Tibial nerve (tissue), 4 donors: Measurements from ENCODE around the gene B4GALT3. TPM values are rescaled to one million over a fixed set of nuclear protein-coding genes. Genes with fewer than 3 reads are reported as not detected.
A peak's percentile ranks its signal among the peaks of the same experiment; 100 is the strongest.

Source experiments
- DNase-seq, 2 donors: peaks; one replicate each; pipeline ENCODE4 v3.0.0-alpha.2; 2019; ENCODE audit warnings: low spot score in 2 of 2
- H3K27ac ChIP-seq, 4 donors: fragments of 200-600 bp; sonication (generic) in 3 of 4; one replicate each; pipeline ENCODE4 v1.5.1; 2017 to 2019; ENCODE audit warnings: mild to moderate bottlenecking in 1 of 4
- H3K27me3 ChIP-seq, 2 donors: fragments of 200-600 bp; sonication (generic) in 1 of 2; one replicate each; pipeline versions ENCODE4 v1.5.1 to v1.6.0; 2017 to 2019
- H3K36me3 ChIP-seq, 3 donors: fragments of 200-600 bp; sonication (generic); one replicate each; pipeline ENCODE4 v1.5.1; 2018 to 2019
- H3K4me1 ChIP-seq, 4 donors: fragments of 200-600 bp; sonication (generic) in 3 of 4; one replicate each; pipeline ENCODE4 v1.5.1; 2017 to 2019
- H3K4me3 ChIP-seq, 4 donors: fragments of 200-600 bp; sonication (generic) in 3 of 4; one replicate each; pipeline ENCODE4 v1.5.1; 2017 to 2019; ENCODE audit warnings: mild to moderate bottlenecking in 1 of 4, moderate library complexity in 1 of 4
- H3K9me3 ChIP-seq, 4 donors: fragments of 200-600 bp; sonication (generic) in 3 of 4; one replicate each; pipeline ENCODE4 v1.5.1; 2017 to 2019
- EP300 ChIP-seq, 2 donors: sonication (generic); formaldehyde crosslinking; IDR thresholded peaks; one replicate each; pipeline ENCODE4 v1.6.1; 2017; ENCODE audit warnings: antibody characterized with exemption in 2 of 2, mild to moderate bottlenecking in 1 of 2
- POLR2A ChIP-seq, 2 donors: fragments of 450-650 bp; IDR thresholded peaks; one replicate each; pipeline ENCODE4 v1.6.1; 2017; ENCODE audit warnings: antibody characterized with exemption in 2 of 2, mild to moderate bottlenecking in 2 of 2, moderate library complexity in 2 of 2
- WGBS, 2 donors: methylation state at CpG; one replicate each; pipeline ENCODE4 v1.1.5; 2018; 5-methylcytosine and 5-hydroxymethylcytosine counted together
- total RNA-seq, 4 donors: library from RNA; depleted of rRNA; stranded (reverse); fragments of >200 nt; gene quantifications; one replicate each; pipeline ENCODE4 v1.1.0, GENCODE V29; 2016
- TF ChIP-seq, protein P1 (sequence below), 5 experiments: fragments of 200-600 bp in 3 of 5; fragments of 450-650 bp in 2 of 5; sonication (generic) in 3 of 5; IDR thresholded peaks; one replicate each; pipeline ENCODE4 v1.5.1; 2016 to 2019; ENCODE audit warnings: antibody characterized with exemption in 5 of 5, mild to moderate bottlenecking in 3 of 5, moderate library complexity in 2 of 5

Gene B4GALT3
- total RNA-seq, 4 donors from 2014 or later, result 18.8 to 41.4 (median 24.3) TPM

DNA sequence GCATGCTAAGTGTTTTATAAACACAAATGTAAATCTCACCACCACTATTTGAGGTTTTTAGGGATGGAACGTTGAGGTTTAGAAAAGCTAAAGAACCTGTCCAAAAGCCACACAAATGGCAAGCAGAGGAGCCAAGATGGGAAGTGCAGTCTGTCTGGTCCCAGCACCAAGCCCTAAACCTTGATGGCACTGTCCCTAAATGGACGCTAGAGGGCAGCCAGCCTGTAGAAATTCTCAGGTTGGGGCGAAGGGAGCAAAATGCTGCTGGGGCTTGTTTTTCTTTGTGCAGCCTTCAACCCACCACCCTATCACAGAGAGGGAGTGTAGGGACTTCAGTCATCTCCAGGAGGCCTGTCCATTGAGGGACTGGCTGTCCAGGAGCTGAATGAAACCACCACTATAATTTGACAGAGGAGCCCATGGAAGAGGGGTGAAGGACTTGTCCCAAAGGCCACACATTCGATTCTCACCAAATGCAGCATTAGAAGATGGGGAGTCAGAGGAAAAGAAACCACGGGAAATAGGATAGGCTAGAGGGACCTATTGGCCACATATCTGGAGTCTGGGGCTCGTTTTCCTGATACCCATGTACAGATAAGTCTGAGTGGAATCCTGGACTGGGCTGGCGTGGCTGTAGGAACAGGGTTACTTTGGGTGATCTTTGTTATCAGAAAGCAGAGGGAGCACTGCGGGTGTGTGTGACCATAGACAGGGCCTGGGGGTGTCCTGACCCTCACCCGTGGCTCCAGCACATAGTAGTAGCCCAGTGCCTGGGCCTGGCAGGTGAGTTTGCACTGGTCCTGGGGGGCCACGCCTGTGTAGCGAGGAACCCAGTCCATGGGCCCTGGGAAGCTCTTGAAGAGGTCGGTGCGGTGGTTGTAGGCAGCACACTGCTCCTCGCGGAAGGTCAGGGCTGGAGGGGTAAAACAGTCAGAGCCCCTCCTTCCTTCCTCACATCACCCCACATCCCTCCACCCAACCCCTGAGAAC lies 15.5 kb upstream of the B4GALT3 start:
- TF ChIP-seq, protein P1, sequence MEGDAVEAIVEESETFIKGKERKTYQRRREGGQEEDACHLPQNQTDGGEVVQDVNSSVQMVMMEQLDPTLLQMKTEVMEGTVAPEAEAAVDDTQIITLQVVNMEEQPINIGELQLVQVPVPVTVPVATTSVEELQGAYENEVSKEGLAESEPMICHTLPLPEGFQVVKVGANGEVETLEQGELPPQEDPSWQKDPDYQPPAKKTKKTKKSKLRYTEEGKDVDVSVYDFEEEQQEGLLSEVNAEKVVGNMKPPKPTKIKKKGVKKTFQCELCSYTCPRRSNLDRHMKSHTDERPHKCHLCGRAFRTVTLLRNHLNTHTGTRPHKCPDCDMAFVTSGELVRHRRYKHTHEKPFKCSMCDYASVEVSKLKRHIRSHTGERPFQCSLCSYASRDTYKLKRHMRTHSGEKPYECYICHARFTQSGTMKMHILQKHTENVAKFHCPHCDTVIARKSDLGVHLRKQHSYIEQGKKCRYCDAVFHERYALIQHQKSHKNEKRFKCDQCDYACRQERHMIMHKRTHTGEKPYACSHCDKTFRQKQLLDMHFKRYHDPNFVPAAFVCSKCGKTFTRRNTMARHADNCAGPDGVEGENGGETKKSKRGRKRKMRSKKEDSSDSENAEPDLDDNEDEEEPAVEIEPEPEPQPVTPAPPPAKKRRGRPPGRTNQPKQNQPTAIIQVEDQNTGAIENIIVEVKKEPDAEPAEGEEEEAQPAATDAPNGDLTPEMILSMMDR (IDR thresholded peaks at IDR 0.05), result peak; percentile 78 to 90 (median 84)
- TF ChIP-seq EP300 (IDR thresholded peaks at IDR 0.05) (peak in 1 of 2 donors; percentile 33), POLR2A (IDR thresholded peaks at IDR 0.05) (no peak)
- WGBS, 2 donors, result 45 to 48% methylated on average over 13 to 14 of the region's 15 CpGs
- peak overlapping the region in 3 of 4 donors; percentile 62 to 98 (median 97) for H3K27ac ChIP-seq
- peak in 1 of 2 donors; percentile 71 for DNase-seq
- H3K4me3 ChIP-seq, result no peak overlapping the region
- peaks cover 0 to 17% (median 0%) of the 10 kb centered on the region in 3 donors for H3K36me3 ChIP-seq
- no peaks in the 10 kb centered on the region for H3K27me3 ChIP-seq
- no peaks in the 10 kb centered on the region for H3K9me3 ChIP-seq
- H3K4me1 ChIP-seq, result peaks cover 5 to 63% (median 36%) of the 10 kb centered on the region in 4 donors

GRCh38 chr1:161191971-161192370 lies 14.7 kb upstream of the B4GALT3 start:
- WGBS, 2 donors, result 74 to 80% methylated on average over 8 of the region's 8 CpGs
- no peak for DNase-seq
- no peak overlapping the region for H3K4me3 ChIP-seq
- no peaks in the 10 kb centered on the region for H3K27me3 ChIP-seq
- H3K9me3 ChIP-seq, result no peaks in the 10 kb centered on the region
- H3K4me1 ChIP-seq, result peaks cover 4 to 55% (median 35%) of the 10 kb centered on the region in 4 donors
- H3K36me3 ChIP-seq, result peaks cover 0 to 17% (median 0%) of the 10 kb centered on the region in 3 donors
- TF ChIP-seq POLR2A (IDR thresholded peaks at IDR 0.05) (no peak), EP300 (IDR thresholded peaks at IDR 0.05) (no peak)
- TF ChIP-seq, protein P1 (IDR thresholded peaks at IDR 0.05), result no peak
- no peak overlapping the region for H3K27ac ChIP-seq

DNA sequence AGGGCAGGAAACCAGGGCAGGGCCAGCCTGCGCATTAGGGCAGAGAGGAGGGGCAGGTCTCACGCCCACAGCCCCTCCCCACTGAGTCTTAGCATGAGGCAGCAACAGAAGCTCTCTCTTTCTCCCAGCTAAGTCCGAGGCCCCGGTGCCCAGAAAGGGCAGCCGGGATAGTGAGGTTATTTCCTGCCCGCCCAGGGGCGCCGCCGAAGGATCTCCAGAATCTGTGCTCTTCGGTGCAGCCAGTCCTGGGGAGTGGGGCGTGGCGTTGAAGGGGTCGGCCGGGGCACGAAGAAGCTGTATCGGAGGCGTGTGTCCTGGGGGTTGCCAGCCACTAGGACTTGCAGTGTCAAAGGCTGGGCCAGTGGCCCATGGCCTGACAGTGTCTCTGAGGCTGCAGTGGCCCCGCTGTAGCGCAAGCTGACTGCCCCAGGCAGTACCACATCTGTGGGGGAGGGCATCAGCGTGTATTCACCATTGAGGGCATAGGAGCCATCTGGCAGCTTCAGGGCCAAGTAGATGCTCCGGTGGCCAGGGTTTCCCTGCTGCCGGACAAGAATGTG lies 13.7 kb upstream of the B4GALT3 start:
- no peak for DNase-seq
- 42 to 55% methylated on average over 20 to 21 of the region's 22 CpGs for WGBS, 2 donors
- no peaks in the 10 kb centered on the region for H3K9me3 ChIP-seq
- no peaks in the 10 kb centered on the region for H3K27me3 ChIP-seq
- TF ChIP-seq, protein P1 (IDR thresholded peaks at IDR 0.05), result no peak
- no peak for TF ChIP-seq POLR2A (IDR thresholded peaks at IDR 0.05)
- H3K27ac ChIP-seq, result peak overlapping the region in 2 of 4 donors; percentile 8 to 28
- H3K4me1 ChIP-seq, result peaks cover 0 to 46% (median 30%) of the 10 kb centered on the region in 4 donors
- peaks cover 0 to 17% (median 0%) of the 10 kb centered on the region in 3 donors for H3K36me3 ChIP-seq
- no peak overlapping the region for H3K4me3 ChIP-seq

GRCh38 chr1:161189036-161189435 lies 11.7 kb upstream of the B4GALT3 start:
- no peaks in the 10 kb centered on the region for H3K27me3 ChIP-seq
- H3K36me3 ChIP-seq, result peaks cover 0 to 17% (median 0%) of the 10 kb centered on the region in 3 donors
- no peaks in the 10 kb centered on the region for H3K9me3 ChIP-seq
- no peak for DNase-seq
- 78 to 83% methylated on average over 5 of the region's 5 CpGs for WGBS, 2 donors
- peak overlapping the region in 1 of 4 donors; percentile 26 for H3K27ac ChIP-seq
- TF ChIP-seq POLR2A (IDR thresholded peaks at IDR 0.05), result no peak
- peak in 1 of 2 donors; percentile 50 for TF ChIP-seq EP300 (IDR thresholded peaks at IDR 0.05)
- H3K4me1 ChIP-seq, result peaks cover 0 to 43% (median 25%) of the 10 kb centered on the region in 4 donors
- no peak overlapping the region for H3K4me3 ChIP-seq

DNA sequence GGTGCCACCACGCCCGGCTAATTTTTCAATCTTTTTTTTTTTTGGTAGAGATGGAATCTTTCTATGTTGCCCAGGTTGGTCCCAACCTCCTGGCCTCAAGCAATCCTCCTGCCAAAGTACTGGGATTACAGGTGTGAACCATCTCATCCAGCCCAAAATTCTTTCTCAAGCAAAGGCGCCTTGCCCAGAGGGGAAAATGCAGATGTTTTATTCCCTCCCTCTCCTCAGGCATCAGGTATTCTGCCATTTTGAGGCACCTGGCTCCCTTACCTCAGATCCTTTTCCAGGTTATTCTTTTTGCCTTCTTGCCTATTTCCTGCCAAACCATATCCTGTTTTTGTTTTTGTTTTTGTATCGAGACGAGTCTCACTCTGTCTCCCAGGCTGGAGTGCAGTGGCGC lies 11.1 kb upstream of the B4GALT3 start:
- DNase-seq, result no peak
- no peaks in the 10 kb centered on the region for H3K9me3 ChIP-seq
- TF ChIP-seq EP300 (IDR thresholded peaks at IDR 0.05), result no peak
- TF ChIP-seq, protein P1 (IDR thresholded peaks at IDR 0.05), result no peak
- no peak for TF ChIP-seq POLR2A (IDR thresholded peaks at IDR 0.05)
- H3K36me3 ChIP-seq, result peaks cover 0 to 17% (median 0%) of the 10 kb centered on the region in 3 donors
- 72 to 82% methylated on average over 6 of the region's 6 CpGs for WGBS, 2 donors
- peaks cover 0 to 37% (median 22%) of the 10 kb centered on the region in 4 donors for H3K4me1 ChIP-seq
- no peaks in the 10 kb centered on the region for H3K27me3 ChIP-seq
- H3K4me3 ChIP-seq, result no peak overlapping the region
- H3K27ac ChIP-seq, result no peak overlapping the region
